GM23338 (cell line): ENCODE results near the gene ADCY1.

Source experiments
- CTCF ChIP-seq, 2 experiments: fragments of 200-600 bp in 1 of 2; sonication (generic) in 1 of 2; conservative IDR thresholded peaks; 2 replicates each; pipeline versions ENCODE4 v1.5.1 to v1.6.1; 2016 to 2017; ENCODE audit warnings: antibody characterized with exemption in 2 of 2, low read depth in 2 of 2, mild to moderate bottlenecking in 2 of 2, moderate library complexity in 1 of 2
- EZH2 ChIP-seq: fragments of 200-600 bp; sonication (generic); IDR thresholded peaks from one replicate; pipeline ENCODE4 v1.8.0; 2017; ENCODE audit warnings: antibody characterized with exemption, mild to moderate bottlenecking, low read depth; ENCODE audit not compliant: unreplicated experiment
- EZH2phosphoT487 ChIP-seq: fragments of 200-600 bp; sonication (generic); IDR thresholded peaks from one replicate; pipeline ENCODE4 v1.8.1; 2018; ENCODE audit warnings: antibody characterized with exemption; ENCODE audit not compliant: unreplicated experiment
- JUNB ChIP-seq: IDR thresholded peaks from one replicate; pipeline ENCODE4 v1.6.1; 2016; ENCODE audit warnings: antibody characterized with exemption; ENCODE audit not compliant: unreplicated experiment
- NANOG ChIP-seq: IDR thresholded peaks from 2 replicates; pipeline ENCODE4 v1.6.1; 2016; ENCODE audit warnings: antibody characterized with exemption, borderline replicate concordance
- POLR2AphosphoS5 ChIP-seq: IDR thresholded peaks from 2 replicates; pipeline ENCODE4 v1.6.1; 2016; ENCODE audit warnings: antibody characterized with exemption, low read depth
- REST ChIP-seq: IDR thresholded peaks from one replicate; pipeline ENCODE4 v1.6.1; 2018; ENCODE audit warnings: antibody characterized with exemption; ENCODE audit not compliant: unreplicated experiment
- STAT1 ChIP-seq: IDR thresholded peaks from one replicate; pipeline ENCODE4 v1.6.1; 2016; ENCODE audit warnings: antibody characterized with exemption; ENCODE audit not compliant: unreplicated experiment
- ZNF114 ChIP-seq: fragments of 250-450 bp; sonication (Bioruptor Pico); IDR thresholded peaks from 2 replicates; pipeline ENCODE4 v1.5.0; 2020; ENCODE audit warnings: mild to moderate bottlenecking, moderate library complexity
- ZNF462 ChIP-seq: fragments of 250-450 bp; sonication (Bioruptor Pico); IDR thresholded peaks from 2 replicates; pipeline ENCODE4 v1.5.0; 2020; ENCODE audit warnings: mild to moderate bottlenecking, moderate library complexity

- TF ChIP-seq CTCF (conservative IDR thresholded peaks at IDR 0.05; ENCODE audit: low read depth in 2 of 2) (no peak), JUNB (no peak), STAT1 (no peak), REST (no peak), POLR2AphosphoS5 (no peak), EZH2 (no peak), NANOG (no peak), ZNF462 (CRISPR knock-in tag) (no peak), EZH2phosphoT487 (no peak), ZNF114 (CRISPR knock-in tag) (no peak)
Observed at GRCh38 chr7:45692031-45692430, 117.9 kb downstream of the ADCY1 start.
